Measurements from ENCODE around the gene SMC6. TPM values are rescaled to one million over a fixed set of nuclear protein-coding genes. Genes with fewer than 3 reads are reported as not detected.

Gene SMC6
- polyA plus RNA-seq, 1 experiment = 18.3 TPM

- no peak for DNase-seq (ENCODE audit: low read depth, low spot score)
- Histone ChIP-seq H3K27me3 (ENCODE audit: control insufficient read depth, insufficient read depth, low read length) (no peaks in the 10 kb centered on the region), H3K9me3 (ENCODE audit: control insufficient read depth, insufficient read depth, low read length) (no peaks in the 10 kb centered on the region), H3K4me3 (ENCODE audit: low read depth, low read length) (no peak overlapping the region), H3K27ac (ENCODE audit: low read depth, low read length) (no peak overlapping the region)
- ChIA-PET POLR2A (no interaction called here), CTCF (interaction anchor here (1.9 to 2.0 kb wide), 2 partner anchors 10 to 64 kb away, joined by 4 to 33 read pairs; no protein-coding TSS in a partner anchor)
- no peak for TF ChIP-seq CTCF (IDR thresholded peaks at IDR 0.05; ENCODE audit: low read depth, low read length)
Observed at GRCh38 chr2:17709897-17710296, 43.7 kb downstream of the SMC6 start.

GRCh38 chr2:17708501-17708900, 45.1 kb downstream of the SMC6 start:
- ChIA-PET CTCF (interaction anchor here (0.5 to 2.0 kb wide), 6 partner anchors 11 to 537 kb away, joined by 3 to 33 read pairs (median 5); no protein-coding TSS in a partner anchor), POLR2A (no interaction called here)
- Histone ChIP-seq H3K4me3 (ENCODE audit: low read depth, low read length) (no peak overlapping the region), H3K27me3 (ENCODE audit: control insufficient read depth, insufficient read depth, low read length) (no peaks in the 10 kb centered on the region), H3K9me3 (ENCODE audit: control insufficient read depth, insufficient read depth, low read length) (no peaks in the 10 kb centered on the region), H3K27ac (ENCODE audit: low read depth, low read length) (no peak overlapping the region)
- DNase-seq (ENCODE audit: low read depth, low spot score) = no peak
- TF ChIP-seq CTCF (IDR thresholded peaks at IDR 0.05; ENCODE audit: low read depth, low read length) = no peak

GRCh38 chr2:17706845-17707244, 46.8 kb downstream of the SMC6 start:
- Histone ChIP-seq H3K4me3 (ENCODE audit: low read depth, low read length) (no peak overlapping the region), H3K27ac (ENCODE audit: low read depth, low read length) (no peak overlapping the region), H3K9me3 (ENCODE audit: control insufficient read depth, insufficient read depth, low read length) (no peaks in the 10 kb centered on the region), H3K27me3 (ENCODE audit: control insufficient read depth, insufficient read depth, low read length) (no peaks in the 10 kb centered on the region)
- no peak for TF ChIP-seq CTCF (IDR thresholded peaks at IDR 0.05; ENCODE audit: low read depth, low read length)
- POLR2A ChIA-PET = no interaction called here
- CTCF ChIA-PET = interaction anchor here (1.1 to 2.5 kb wide), 2 partner anchors 13 to 237 kb away, joined by 4 to 16 read pairs; no protein-coding TSS in a partner anchor
- no peak for DNase-seq (ENCODE audit: low read depth, low spot score)

- no peak for TF ChIP-seq CTCF (IDR thresholded peaks at IDR 0.05; ENCODE audit: low read depth, low read length)
- CTCF ChIA-PET = interaction anchor here (0.6 to 1.5 kb wide), 2 partner anchors 29 to 459 kb away, joined by 3 read pairs; no protein-coding TSS in a partner anchor
- no peak for DNase-seq (ENCODE audit: low read depth, low spot score)
- Histone ChIP-seq H3K27me3 (ENCODE audit: control insufficient read depth, insufficient read depth, low read length) (no peaks in the 10 kb centered on the region), H3K4me3 (ENCODE audit: low read depth, low read length) (no peak overlapping the region), H3K9me3 (ENCODE audit: control insufficient read depth, insufficient read depth, low read length) (no peaks in the 10 kb centered on the region), H3K27ac (ENCODE audit: low read depth, low read length) (no peak overlapping the region)
- POLR2A ChIA-PET = interaction anchor here (0.7 kb wide), 1 partner anchor 417 kb away, joined by 3 read pairs; no protein-coding TSS in a partner anchor
Observed at GRCh38 chr2:17690776-17691175, 62.8 kb downstream of the SMC6 start.

- Histone ChIP-seq H3K27me3 (ENCODE audit: control insufficient read depth, insufficient read depth, low read length) (no peaks in the 10 kb centered on the region), H3K27ac (ENCODE audit: low read depth, low read length) (no peak overlapping the region), H3K9me3 (ENCODE audit: control insufficient read depth, insufficient read depth, low read length) (no peaks in the 10 kb centered on the region), H3K4me3 (ENCODE audit: low read depth, low read length) (no peak overlapping the region)
- no peak for DNase-seq (ENCODE audit: low read depth, low spot score)
- ChIA-PET POLR2A (no interaction called here), CTCF (no interaction called here)
- no peak for TF ChIP-seq CTCF (IDR thresholded peaks at IDR 0.05; ENCODE audit: low read depth, low read length)
Observed at GRCh38 chr2:17689010-17689409, 64.6 kb downstream of the SMC6 start.
